HEK293 (cell line): Measurements from ENCODE around the gene BNIPL.

Source experiments
- YY1 ChIP-seq: fragments of 450-650 bp; formaldehyde crosslinking; IDR thresholded peaks from 2 replicates; pipeline ENCODE4 v1.5.1; 2018; ENCODE audit warnings: missing biosample characterization, missing genetic modification characterization
- ZFHX2 ChIP-seq: fragments of 450-650 bp; formaldehyde crosslinking; conservative IDR thresholded peaks from 2 replicates; pipeline ENCODE4 v1.5.1; 2016; ENCODE audit warnings: missing biosample characterization, missing genetic modification characterization
- ZNF133 ChIP-seq: fragments of 450-650 bp; formaldehyde crosslinking; IDR thresholded peaks from 2 replicates; pipeline ENCODE4 v1.5.1; 2016; ENCODE audit warnings: missing biosample characterization, missing genetic modification characterization
- ZNF174 ChIP-seq: fragments of 450-650 bp; formaldehyde crosslinking; IDR thresholded peaks from 2 replicates; pipeline ENCODE4 v1.5.0; 2017; ENCODE audit warnings: missing biosample characterization, mild to moderate bottlenecking, missing genetic modification characterization
- ZNF610 ChIP-seq: fragments of 450-650 bp; formaldehyde crosslinking; IDR thresholded peaks from 2 replicates; pipeline ENCODE4 v1.5.1; 2016; ENCODE audit warnings: missing biosample characterization, missing genetic modification characterization, borderline replicate concordance
- TF ChIP-seq, protein P1 (sequence below): fragments of 450-650 bp; formaldehyde crosslinking; IDR thresholded peaks from 2 replicates; pipeline ENCODE4 v1.5.0; 2017; ENCODE audit warnings: missing biosample characterization, missing genetic modification characterization, borderline replicate concordance
- TF ChIP-seq, protein P2 (sequence below): sonication (generic); formaldehyde crosslinking; IDR thresholded peaks from 2 replicates; pipeline ENCODE4 v1.8.1; 2022; ENCODE audit warnings: mild to moderate bottlenecking, moderate library complexity, missing genetic modification reagents
- TF ChIP-seq, protein P3 (sequence below): fragments of 450-650 bp; formaldehyde crosslinking; IDR thresholded peaks from 2 replicates; pipeline ENCODE4 v1.5.1; 2016; ENCODE audit warnings: missing biosample characterization, missing genetic modification characterization

DNA sequence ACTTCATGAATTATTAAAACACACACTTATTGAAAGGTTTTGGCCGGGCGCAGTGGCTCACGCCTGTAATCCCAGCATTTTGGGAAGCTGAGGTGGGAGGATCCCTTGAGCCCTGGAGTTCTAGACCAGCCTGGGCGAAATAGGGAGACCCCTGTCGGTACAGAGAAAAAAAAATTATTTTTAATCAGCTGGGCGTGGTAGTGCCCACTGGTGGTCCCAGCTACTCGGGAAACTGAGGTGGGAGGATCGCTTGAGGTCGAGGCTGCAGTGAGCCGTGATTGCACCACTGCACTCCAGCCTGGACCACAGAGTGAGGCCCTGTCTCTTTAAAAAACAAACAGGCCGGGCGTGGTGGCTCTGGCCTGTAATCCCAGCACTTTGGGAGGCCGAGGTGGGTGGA is 35.8 kb downstream of the BNIPL start:
- TF ChIP-seq YY1 (tag by site-specific recombination) (no peak), ZNF133 (tag by site-specific recombination) (no peak), ZNF174 (tag by site-specific recombination) (no peak), ZNF610 (tag by site-specific recombination) (no peak), ZFHX2 (tag by site-specific recombination) (no peak)
- TF ChIP-seq, protein P1, sequence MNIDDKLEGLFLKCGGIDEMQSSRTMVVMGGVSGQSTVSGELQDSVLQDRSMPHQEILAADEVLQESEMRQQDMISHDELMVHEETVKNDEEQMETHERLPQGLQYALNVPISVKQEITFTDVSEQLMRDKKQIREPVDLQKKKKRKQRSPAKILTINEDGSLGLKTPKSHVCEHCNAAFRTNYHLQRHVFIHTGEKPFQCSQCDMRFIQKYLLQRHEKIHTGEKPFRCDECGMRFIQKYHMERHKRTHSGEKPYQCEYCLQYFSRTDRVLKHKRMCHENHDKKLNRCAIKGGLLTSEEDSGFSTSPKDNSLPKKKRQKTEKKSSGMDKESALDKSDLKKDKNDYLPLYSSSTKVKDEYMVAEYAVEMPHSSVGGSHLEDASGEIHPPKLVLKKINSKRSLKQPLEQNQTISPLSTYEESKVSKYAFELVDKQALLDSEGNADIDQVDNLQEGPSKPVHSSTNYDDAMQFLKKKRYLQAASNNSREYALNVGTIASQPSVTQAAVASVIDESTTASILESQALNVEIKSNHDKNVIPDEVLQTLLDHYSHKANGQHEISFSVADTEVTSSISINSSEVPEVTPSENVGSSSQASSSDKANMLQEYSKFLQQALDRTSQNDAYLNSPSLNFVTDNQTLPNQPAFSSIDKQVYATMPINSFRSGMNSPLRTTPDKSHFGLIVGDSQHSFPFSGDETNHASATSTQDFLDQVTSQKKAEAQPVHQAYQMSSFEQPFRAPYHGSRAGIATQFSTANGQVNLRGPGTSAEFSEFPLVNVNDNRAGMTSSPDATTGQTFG: no peak
- TF ChIP-seq, protein P2, sequence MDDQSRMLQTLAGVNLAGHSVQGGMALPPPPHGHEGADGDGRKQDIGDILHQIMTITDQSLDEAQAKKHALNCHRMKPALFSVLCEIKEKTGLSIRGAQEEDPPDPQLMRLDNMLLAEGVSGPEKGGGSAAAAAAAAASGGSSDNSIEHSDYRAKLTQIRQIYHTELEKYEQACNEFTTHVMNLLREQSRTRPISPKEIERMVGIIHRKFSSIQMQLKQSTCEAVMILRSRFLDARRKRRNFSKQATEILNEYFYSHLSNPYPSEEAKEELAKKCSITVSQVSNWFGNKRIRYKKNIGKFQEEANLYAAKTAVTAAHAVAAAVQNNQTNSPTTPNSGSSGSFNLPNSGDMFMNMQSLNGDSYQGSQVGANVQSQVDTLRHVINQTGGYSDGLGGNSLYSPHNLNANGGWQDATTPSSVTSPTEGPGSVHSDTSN (CRISPR knock-in tag): no peak
- TF ChIP-seq, protein P3, sequence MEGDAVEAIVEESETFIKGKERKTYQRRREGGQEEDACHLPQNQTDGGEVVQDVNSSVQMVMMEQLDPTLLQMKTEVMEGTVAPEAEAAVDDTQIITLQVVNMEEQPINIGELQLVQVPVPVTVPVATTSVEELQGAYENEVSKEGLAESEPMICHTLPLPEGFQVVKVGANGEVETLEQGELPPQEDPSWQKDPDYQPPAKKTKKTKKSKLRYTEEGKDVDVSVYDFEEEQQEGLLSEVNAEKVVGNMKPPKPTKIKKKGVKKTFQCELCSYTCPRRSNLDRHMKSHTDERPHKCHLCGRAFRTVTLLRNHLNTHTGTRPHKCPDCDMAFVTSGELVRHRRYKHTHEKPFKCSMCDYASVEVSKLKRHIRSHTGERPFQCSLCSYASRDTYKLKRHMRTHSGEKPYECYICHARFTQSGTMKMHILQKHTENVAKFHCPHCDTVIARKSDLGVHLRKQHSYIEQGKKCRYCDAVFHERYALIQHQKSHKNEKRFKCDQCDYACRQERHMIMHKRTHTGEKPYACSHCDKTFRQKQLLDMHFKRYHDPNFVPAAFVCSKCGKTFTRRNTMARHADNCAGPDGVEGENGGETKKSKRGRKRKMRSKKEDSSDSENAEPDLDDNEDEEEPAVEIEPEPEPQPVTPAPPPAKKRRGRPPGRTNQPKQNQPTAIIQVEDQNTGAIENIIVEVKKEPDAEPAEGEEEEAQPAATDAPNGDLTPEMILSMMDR (tag by site-specific recombination): no peak
